Measurements from ENCODE around the gene NMBR.

DNA sequence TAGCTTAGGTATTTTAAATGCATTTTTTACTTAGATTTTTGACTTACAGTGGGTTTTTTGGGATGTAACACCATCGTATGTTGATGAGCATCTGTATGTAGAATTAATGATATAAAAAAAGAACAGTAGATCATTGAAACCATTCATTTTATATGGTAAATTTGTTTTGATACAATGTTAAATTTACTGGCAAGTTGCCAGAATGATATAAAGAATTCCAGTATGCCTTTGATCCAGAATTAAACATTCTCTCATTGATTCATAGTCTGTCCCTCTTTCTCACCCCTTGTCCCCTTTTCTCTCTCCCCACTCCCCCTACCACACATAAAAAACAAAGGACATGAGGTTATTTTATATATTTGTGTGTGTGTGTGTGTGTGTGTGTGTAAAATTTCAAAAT lies 45.4 kb upstream of the NMBR start:
- TF ChIP-seq, protein P1, sequence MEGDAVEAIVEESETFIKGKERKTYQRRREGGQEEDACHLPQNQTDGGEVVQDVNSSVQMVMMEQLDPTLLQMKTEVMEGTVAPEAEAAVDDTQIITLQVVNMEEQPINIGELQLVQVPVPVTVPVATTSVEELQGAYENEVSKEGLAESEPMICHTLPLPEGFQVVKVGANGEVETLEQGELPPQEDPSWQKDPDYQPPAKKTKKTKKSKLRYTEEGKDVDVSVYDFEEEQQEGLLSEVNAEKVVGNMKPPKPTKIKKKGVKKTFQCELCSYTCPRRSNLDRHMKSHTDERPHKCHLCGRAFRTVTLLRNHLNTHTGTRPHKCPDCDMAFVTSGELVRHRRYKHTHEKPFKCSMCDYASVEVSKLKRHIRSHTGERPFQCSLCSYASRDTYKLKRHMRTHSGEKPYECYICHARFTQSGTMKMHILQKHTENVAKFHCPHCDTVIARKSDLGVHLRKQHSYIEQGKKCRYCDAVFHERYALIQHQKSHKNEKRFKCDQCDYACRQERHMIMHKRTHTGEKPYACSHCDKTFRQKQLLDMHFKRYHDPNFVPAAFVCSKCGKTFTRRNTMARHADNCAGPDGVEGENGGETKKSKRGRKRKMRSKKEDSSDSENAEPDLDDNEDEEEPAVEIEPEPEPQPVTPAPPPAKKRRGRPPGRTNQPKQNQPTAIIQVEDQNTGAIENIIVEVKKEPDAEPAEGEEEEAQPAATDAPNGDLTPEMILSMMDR (IDR thresholded peaks at IDR 0.05; ENCODE audit: low read depth, low read length) = no peak
- TF ChIP-seq POLR2A (IDR thresholded peaks at IDR 0.05; ENCODE audit: extremely low read depth, insufficient read length) = no peak
- TF ChIP-seq MYC (IDR thresholded peaks at IDR 0.05; ENCODE audit: low read depth, low read length) = no peak
- TF ChIP-seq, protein P2, sequence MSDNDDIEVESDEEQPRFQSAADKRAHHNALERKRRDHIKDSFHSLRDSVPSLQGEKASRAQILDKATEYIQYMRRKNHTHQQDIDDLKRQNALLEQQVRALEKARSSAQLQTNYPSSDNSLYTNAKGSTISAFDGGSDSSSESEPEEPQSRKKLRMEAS (IDR thresholded peaks at IDR 0.05; ENCODE audit: low read depth, low read length) = no peak

Data from NB4 (cell line).